Measurements from ENCODE around the gene IGFL2.
"Not testable (repeated sequence)": the region's sequence is repeated elsewhere in the genome, so short reads cannot be mapped to it uniquely, and the experiment has no call there.

Gene IGFL2

DNA sequence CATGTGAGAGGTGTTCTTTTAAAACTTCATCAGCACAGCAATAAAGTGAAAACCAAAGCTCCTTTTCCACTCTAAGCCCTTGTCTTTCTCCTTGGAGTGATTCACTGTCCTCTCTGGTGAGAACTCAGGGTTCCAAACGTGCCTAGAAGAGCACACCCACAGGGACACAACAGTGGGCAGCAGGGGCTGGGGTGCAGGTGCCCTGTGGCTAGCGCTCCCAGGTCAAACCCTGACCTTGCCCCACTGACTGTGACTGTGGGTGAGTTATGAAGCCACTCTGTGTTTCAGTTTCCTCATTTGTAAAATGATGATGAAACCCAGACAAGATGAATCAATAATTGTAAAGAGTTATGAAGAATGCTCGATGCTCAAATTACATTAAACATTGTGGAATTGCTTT is 43.9 kb downstream of the IGFL2 start:
- DNase-seq: no peak

DNA sequence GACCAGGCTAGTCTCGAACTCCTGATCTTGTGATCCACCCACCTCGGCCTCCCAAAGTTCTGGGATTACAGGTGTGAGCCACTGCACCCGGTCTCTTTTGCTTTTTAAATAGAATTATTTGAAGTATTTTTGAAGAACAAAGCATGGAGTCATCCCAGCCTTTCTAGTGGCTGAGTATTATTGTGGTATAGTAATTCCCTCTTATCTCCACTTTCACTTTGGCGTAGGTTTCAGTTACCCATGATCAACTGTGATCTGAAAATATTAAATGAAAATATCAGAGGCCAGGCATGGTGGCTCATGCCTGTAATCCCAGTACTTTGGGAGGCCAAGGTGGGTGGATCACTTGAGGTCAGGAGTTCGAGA is 44.6 kb downstream of the IGFL2 start:
- DNase-seq: not testable (repeated sequence)

DNA sequence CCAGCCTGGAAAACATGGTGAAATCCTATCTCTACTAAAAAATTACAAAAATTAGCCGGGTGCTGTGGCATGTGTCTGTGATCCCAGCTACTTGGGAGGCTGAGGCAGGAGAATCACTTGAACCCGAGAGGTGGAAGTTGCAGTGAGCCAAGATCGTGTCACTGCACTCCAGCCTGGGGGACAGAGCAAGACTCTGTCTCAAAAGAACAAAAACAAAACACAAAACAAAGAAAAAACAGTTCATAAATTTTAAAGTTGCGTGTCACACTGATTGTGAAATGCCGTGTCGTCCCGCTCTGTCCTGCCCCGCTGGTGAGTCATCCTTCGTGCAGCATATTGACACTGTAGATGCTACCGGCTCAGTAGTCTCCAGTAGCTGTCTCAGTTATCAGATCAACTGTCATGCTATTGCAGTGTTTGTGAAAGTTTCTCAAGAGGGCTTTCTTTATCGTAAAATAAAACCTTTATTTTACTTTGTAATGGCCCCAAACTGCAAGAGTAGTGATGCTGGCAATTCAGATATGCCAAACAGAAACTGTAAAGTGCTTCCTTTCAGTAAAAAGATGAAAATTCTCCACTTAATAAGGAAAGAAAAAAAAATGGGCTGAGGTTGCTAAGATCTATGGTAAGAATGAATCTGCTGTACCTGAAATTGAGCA is 45.1 kb downstream of the IGFL2 start:
- DNase-seq: peak; percentile 62

DNA sequence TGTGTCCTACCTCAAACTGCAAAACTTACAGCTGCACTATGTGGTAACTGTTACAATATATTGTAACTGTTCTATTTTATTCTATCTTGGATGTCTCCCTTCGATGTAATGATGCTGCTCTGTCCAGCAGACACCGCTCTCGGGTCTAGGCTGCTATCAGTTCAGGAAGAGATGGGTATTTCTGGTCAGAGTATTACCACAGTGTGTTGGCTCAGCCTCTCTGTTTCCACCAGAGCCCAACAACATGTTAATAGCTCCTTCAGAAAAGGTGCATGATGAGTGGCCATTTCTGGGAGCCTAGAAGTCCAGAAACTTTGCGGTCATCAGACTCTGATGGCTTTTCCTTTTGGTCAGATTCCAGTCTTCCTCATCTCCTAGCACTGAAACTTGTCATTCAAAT is 45.6 kb downstream of the IGFL2 start:
- no peak for DNase-seq

DNA sequence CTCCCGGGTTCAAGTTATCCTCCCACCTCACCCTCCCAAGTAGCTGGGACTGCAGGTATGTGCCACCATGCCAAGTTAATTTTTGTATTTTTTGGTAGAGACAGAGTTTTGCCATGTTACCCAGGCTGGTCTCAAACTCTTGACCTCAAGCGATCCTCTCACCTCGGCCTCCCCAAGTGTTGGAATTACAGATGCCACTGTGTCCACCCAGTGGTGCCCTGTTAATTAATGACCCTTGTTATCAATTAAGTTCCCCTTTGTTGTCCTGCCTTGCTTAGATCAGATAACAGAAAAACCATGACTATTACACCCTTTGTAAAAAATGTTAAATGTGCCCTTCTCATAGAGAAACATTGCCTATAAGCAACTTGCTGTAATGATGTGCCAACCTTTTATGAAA is 47.1 kb downstream of the IGFL2 start:
- DNase-seq: no peak

DNA sequence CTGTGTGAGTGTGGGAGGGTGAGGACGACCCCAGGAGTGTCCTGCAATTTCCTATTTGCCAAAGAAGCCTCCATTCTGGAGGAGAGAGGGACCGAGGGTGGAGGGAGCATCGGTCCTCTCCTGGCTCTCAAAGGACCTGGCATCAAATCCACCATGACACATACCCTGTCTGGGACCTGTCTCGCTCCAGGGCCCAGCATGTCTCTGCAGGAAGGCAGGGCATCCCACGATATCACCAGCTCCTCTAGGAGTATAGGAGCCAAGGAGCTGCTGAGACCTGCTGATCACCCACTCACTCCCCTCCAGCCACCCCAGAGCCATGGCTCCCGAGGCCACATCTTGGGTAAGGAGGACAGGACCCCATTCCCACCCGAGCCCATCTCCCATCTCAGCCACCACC is 47.9 kb downstream of the IGFL2 start:
- not testable (repeated sequence) for DNase-seq

DNA sequence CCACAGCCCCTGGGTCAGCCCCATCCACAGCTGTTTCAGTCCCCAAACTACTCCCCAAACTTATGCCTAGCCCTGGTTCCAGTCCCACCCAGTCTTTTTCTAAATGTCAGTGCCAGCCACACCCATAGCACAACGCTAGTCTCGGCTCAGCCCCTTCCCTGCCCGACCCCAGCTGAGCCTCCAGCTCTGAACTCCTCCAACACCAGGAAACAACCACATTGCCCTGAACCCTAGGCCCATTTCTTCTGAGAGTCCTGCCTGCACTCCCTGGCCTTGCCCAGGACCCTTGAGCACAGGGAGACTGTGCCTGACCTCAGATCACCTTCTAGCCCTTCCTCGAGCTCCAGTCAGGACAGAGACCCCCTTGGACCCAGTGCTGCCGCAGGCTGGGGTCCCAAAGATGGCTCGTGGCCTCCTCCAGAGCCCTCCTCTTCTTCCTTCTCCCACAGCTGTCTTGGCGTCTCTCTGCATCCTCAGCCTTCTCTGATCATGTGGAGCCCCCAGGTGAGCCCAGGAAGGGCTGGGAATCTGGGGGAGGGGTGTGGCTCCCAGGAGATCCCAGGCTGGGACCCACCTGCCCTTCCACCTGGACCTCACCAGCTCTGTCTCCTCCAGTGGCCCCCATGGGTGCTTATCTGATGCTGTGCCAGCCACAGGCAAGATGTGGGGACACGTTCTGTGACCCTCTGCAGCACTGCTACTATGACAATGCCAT is 48.5 kb downstream of the IGFL2 start:
- DNase-seq: no peak

DNA sequence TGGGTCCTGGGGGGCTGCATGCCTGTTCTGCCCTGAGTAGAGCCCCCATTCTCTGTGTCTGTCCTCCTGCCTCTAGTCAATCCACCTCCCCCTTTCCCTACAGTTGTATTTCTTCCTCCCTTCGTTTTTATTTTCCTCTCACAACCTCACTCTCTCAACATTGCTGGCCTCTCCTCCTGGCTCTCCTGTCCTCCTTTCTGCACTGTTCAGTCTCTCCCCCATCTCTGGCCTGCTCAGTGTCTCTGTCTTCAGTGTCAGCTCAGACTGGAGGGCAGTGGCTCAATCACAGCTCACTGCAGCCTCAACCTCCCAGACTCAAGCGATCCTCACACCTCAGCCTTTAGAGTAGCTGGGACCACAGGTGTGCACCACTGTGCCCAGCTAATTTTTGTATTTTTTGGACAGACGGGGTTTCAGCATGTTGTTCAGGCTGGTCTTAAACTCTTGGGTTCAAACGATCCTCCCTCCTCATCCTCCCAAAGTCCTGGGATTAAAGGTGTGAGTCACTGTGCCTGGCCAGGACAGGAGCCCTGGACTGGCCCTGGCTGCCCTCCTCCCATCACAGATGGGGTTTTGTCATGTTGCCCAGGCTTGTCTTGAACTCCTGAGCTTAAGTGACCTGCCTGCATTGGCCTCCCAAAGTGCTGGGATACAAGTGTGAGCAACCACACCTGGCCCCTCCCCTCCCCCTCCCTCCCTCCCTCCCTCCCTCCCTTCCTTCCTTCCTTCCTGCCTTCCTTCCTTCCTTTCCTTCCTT is 49.5 kb downstream of the IGFL2 start:
- no peak for DNase-seq

DNA sequence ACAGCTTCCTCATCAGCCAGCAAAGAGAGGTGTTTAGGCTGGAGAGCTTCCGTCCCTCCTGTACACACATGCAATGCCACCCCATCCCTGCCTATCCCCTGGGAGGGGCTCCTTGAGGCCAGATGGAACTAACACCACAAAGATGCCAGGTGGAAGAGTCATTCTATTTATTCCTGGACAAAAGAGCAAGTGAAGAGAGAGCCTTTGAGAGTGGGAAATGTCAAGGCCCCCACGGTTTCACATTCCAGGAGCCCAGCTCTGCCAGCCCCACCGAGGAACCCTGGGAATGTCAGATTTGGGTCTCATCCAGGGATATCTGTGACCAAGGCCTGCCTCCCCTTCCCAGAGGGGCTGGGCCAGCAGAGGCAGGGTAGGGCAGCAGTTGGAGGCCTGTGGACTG is 50.7 kb downstream of the IGFL2 start:
- no peak for DNase-seq

DNA sequence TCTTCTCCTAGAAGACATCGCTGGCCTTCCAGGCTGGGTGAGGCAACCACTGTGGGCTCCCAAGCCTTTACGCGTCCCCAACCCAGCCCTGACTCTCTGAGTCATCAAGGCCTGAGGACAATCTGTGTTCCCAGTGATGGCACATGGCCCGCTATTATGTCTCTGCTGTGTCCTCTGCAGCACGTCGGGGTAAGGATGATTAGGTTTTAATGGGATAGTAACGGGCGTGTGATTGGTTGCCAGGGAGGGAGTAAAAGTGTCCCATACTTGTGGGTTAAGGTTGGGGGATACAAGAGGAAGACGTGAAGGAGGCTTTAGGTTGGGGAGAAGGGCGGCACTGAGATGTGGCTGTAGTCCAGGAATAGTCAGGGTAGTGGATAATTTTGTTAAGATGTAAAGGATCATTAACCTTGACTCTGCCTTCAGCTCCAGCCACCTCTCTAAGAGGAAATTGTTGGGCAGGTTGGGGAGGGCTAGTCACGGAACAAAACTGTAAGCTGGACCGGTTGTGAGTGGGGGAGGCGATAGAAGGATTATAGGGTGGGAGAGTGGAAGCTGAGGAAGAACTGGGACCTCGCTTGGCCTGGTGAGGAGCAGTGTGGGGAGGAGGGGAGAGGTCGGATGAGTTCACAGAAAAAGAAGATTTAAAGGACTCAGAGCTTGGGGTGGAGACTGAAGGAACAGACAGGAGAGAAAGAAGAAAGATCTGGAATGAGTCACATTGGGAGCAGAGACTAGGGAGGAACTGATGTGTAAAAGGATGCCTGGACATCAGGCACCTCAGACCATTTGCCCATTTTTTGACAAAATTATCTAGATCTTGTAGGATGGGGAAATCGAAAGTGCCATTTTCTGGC is 53.6 kb downstream of the IGFL2 start:
- DNase-seq: no peak

DNA sequence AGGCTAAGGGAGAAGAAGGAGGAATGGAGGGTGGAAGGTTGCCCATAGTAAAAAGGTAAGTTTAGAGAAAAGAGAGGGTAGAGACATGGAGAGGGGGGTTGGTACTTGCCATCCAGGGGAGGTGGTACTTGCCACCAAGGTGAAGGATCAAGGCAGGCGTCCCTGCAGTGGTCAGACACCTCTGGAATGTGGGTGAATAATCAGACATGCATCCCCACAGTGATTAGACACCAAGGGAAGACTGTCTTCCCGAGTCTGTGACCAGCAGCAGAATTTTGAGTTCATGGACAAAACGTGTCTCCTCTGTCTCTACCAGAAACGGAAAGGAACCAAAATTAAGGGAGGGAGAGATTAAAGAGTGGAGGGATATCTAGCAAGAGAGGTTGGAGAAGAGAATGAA is 54.4 kb downstream of the IGFL2 start:
- no peak for DNase-seq

DNA sequence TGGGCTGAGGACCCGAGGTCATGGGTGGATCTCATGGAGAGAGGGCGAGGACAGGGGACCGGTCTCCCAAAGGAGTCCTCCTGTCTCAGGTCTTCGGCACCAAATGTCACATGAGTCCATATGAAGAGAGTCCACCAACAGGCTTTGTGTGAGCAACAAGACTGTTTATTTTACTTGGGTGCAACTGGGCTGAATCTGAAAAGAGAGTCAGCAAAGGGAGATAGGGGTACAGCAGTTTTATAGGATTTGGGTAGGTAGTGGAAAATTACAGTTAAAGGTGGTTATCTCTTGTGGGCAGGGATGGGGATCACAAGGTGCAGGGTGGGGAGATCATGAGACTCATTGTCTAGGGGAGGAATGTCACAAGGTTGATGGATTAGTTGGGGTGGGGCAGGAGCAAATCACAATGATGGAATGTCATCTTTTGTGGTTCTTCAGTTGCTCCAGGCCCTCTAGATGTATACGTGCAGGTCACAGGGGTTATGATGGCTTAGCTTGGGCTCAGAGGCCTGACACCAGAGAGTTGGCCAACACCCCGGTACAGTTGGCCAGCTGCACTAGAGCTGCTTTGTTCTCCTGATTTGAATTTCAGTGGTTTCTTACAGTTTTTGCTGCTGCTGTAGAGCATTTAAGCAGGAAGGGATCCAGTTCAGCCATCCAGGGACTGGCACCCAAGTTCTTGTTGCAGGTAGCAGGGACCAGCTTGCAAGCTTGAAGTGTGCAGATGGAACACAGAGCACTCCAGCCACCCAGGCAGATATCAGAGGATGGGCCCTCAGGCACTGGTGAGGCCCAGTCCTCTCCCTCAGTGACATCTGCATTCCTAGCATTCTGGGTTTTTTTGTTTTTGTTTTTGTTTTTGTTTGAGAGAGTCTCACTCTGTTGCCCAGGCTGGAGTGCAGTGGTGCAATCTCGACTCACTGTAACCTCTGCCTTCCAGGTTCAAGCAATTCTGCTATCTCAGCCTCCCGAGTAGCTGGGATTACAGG is 55.1 kb downstream of the IGFL2 start:
- no peak for DNase-seq

DNA sequence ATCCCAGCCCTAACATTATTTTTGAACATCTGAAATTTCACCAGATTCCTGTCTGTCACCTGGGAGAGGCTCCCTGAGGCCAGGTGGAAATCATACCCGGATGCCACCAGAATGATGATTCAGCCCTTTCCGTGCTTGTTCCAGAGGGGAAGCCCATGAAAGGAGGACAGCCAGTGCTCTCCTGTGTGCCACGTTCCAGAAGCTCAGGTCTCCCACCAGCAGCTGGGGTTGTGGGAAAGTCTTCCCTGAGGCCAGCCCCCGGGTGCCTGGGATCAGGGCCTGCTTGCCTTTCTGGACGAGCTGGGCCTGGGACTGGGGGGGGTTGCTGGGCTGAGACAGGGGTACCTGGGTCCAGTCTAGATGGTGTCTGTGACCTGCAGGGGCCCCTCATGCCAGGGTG is 56.0 kb downstream of the IGFL2 start:
- DNase-seq: no peak

DNA sequence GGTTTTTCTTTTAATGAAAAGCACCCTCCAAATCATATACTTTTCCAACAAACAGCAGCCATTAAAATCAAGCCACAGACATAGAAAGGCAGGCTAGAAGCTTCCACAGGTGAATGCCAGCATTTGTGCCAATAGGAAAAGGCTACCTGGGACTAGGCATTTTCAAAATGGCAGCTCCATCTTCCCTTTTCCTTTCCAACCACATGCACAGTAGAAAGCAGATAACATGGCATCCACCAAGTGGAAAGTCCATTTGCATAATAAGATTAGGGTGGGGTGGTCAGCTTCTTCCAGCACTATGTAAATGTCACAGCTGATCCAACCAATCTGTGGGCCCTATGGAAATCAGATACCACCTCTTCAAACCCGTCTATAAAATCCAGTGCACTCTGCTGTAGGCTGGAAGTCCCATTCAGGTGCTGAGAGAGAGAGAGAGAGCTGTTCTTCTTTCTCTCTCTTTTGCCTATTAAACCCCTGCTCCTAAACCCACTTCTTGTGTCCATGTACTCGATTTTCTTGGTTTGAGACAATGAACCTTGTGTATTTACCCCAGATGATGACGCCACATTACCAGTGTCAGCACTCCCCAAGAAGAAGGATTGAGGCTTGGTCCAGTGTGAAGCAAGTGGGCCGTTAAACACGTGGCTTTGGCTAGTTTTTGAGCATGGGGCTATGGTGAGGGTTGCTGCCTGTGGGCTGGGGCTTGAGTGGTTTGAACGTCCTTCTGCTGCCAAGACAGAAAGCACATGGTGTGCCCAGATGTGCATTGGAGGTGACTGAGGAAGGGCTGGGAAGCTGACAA is 57.3 kb downstream of the IGFL2 start:
- DNase-seq: no peak

DNA sequence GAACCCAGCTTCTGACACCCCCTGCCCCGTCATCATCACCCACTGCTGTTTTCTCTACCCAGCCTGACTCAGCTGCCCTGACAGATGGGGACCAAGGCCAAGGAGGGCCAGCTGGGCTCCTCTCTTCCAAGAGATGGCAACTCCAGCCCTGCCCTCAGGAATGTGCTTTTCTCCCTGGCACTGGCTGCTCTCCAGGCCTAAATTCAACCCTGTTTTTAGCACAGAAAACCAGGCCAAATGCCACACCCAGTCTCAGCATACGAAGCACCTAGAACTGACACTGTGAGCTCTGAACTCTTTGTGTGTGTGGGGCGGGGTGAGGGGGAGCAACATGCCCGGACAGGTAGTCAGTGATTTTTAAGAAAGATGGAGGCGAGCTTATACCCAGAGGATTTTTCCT is 58.1 kb downstream of the IGFL2 start:
- no peak for DNase-seq

DNA sequence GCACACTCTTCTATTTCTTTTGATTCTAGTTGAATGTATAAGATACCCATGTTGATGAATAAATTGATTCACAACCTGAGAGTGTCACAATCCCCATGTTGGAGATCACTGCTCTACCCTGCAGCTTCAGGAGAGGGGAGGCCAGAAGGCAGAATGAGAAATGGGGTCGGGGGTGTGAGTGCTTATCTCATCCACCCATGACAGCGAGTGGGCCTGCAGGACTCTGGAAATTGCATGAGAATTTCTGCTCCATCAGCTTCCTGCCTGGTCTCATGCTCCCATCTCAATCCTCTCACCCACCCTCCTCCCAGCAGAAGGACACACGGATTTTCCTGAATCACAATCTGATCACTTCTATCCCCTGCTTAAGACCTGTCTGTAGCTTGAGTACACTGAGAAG is 58.6 kb downstream of the IGFL2 start:
- DNase-seq: no peak

DNA sequence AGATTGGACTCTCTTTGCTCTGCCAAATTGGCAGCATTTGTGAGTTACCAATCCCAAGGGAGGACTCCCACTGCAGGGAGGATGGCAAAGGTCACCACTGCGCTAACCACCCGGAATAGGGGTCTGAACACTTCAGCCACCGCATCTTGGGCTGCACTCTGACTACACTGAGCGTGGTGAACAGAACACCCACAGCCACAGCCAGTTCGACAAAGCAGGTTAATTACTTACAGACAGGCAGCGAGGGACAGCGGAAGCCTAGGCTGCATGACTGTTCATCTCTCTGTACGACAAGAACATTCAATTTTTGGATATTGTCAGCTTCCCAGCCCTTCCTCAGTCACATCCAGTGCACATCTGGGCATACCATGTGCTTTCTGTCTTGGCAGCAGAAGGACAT is 59.8 kb downstream of the IGFL2 start:
- not testable (repeated sequence) for DNase-seq

DNA sequence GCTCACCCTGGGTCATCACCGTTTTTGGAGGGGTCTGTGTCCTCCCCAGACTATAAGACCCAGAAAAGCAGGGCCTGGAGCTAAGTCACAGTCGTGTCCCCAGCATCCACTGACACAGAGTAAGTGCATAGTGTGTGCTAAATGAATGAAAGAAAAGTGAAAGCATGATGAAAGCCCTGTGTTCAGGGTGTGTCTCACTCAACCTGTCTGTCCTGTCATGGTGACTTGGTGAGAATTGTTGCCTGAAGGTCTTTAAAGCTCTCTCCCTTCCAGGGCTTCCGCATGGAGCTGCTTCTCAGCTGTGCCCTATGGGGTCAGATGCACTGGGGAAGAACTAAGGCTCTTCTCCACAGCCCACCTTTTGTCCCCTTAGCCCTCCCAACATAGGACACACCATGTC is 61.0 kb downstream of the IGFL2 start:
- no peak for DNase-seq

DNA sequence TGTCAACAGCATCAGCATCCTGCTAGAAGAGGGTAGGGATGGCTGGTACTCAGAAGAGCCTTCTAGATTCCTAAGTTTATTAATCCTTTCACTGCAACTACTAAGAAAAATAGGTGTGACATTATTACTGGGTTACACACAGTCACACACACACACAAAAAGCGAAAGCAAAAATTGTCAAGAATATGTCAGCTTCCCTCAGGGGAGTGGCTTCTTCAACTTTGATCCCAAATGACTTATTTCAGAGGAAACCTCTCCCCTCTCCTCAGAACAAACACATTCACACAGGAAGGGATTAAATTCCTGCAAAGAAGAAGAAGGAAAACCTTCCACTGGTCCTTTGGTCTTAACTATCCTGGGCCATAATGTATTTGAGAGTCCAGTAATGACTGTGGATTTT is 61.4 kb downstream of the IGFL2 start:
- DNase-seq: no peak

DNA sequence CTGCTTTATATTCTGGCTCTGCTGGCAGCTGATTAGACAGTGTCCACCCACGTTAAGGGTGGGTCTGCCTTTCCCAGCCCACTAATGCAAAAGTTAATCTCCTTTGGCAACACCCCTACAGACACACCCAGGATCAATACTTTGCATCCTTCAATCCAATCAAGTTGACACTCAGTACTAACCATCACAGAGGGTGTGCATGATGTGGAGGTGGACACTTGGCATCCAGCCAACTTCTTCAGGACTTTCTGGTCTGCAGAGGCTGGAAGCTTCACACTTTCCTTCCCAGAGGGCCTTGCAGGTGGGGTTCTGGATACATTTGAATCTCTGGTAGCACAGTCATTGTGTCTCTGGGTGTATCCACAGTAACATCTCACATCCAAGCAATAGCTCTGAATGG is 62.6 kb downstream of the IGFL2 start:
- DNase-seq: no peak

Data from CD4-positive, alpha-beta T cell treated with Interferon gamma for 1 hour (primary cell).